Fibroblast of skin of left quadriceps (primary cell): ENCODE results near the gene SLIRP.
"Not testable (repeated sequence)": the region's sequence is repeated elsewhere in the genome, so short reads cannot be mapped to it uniquely, and the experiment has no call there.

ENCODE experiments used
- DNase-seq, 2 experiments: peaks; one replicate each; pipeline ENCODE4 v3.0.0-alpha.2; 2013; ENCODE audit warnings: low read depth in 2 of 2

Gene SLIRP

GRCh38 chr14:77741438-77741837 lies 33.5 kb downstream of the SLIRP start:
- DNase-seq: no peak

- no peak for DNase-seq
Observed at GRCh38 chr14:77746064-77746702, 38.3 kb downstream of the SLIRP start.

DNA sequence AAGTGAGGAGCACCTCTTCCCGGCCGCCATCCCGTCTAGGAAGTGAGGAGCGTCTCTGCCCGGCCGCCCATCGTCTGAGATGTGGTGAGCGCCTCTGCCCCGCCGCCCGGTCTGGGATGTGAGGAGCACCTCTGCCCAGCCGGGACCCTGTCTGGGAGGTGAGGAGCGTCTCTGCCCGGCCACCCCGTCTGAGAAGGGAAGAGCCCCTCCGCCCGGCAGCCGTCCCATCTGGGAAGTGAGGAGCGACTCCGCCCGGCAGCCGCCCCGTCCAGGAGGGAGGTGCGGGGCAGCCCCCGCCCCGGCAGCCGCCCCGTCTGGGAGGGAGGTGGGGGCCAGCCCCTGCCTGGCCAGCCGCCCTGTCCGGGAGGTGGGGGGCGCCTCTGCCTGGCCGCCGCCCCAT lies 39.5 kb downstream of the SLIRP start:
- not testable (repeated sequence) for DNase-seq

- no peak for DNase-seq
Observed at GRCh38 chr14:77752266-77752665, 44.4 kb downstream of the SLIRP start.

GRCh38 chr14:77752799-77753516 lies 45.1 kb downstream of the SLIRP start:
- no peak for DNase-seq

DNA sequence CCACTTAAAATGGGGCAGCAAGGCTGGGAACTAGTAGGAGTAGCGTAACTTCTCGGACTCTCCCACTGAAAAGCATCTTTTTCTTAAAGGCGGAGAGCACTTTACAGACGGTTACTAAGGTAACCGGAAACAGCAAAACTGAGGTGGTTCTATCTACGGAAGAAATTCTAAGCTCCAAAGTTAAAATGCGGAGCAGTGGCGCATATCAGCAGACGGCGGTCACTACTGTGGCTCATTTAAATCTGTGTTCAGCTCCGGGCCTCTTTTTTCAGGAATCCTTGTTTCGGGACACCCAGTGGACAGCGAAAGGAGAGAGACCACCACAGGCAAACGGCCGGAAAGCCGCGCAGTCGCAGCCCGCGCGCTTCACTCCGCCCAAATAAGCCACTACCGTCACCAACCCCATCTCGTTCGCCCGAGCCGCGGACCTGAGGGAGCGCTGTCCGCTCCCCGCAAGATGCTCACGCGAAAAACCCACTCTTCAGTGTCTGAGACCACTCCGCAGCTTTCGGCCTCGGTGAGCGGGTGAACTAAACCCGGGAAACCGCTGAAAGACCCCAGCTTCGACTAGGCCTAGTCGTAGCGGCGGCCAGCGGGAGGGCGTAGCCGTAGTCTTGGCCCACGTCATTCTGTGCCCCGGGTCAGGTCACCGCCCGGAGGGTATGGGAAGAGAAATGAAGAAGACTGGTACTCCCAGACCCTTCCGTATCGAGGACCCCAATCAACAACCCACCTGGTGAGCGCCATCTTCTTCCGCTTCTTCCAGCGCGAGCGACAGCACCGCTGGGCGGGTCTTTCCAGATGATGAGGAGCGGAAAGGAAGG lies 52.7 kb downstream of the SLIRP start, which contains the start of gene SNW1:
TSS of gene SNW1 (minus strand) at position 776 of the 824 bp plus-strand sequence. CDS start at position 747, 29 bp downstream.
- DNase-seq: peak; percentile 80 to 83

DNA sequence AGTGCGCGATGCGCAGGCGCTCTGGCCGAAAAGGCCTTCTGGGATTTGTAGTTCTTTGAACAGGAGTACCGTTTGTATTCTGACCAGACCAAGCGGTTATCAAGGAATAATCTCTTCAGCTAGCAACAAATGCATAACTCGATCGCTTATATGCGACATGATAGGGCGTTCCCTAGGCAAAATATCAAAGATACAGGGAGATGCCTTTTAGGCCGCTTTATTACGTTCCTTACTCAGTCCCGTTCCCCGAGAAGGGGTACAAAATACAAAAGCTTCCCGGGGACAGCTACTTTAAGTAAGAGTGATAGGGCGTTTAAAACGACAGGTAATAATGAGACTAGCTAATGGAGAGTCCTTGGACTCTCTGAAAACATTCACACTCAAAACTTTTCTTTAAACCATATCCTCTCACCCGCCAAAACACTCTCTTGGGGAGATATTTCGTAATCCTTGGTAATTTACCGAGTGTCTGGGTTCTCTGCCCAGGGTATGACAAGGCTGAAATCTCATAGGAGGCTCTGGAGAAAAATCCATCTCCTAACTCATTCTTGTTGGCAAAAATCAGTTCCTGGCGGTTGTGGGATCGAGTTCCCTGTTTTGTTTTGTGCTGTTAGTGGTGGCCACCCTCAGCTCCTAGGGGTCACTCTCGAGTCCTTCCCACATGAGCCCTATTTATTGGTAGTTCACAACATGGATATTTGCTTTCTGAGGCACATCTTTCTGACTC lies 53.5 kb downstream of the SLIRP start:
- peak; percentile 20 for DNase-seq

DNA sequence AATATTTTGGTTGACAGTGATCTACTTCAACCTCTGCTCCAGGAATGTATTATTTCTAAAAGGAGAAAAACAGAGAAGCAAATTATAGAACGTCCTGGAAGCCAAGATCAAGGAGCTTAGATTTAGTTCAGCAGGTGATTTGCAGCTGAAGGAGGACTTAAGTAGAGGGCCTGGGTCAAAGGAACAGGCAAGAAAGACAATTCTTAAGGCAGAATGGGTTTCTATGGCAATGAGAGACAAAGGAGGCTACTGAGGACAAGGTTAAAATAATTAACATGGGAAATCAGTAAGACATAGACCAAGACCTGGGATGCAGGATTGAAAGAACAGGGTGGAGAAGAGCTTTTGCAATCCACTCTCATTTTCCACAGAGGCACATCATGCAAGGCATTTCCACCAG lies 55.4 kb downstream of the SLIRP start:
- no peak for DNase-seq

DNA sequence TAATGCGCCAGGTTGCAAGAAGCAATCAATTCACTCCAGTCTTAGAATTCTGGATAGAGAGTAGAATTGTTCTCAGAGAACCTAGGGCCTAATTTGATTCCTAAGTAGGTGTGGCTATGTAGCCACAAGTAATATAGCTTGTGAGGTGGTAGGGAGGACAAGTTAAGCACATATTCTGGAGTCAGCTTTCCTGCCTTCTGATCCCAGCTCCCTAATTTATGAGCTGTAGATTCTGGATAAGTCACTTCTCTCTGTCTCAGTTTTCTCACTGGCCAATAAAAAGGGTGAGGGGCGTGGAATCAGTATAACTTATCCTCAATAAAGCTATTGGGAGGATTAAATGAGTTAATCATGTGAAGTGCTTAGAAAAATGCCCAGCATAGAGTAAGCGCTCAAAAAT lies 56.1 kb downstream of the SLIRP start:
- no peak for DNase-seq
